Neutrophil (primary cell): ENCODE data around the gene TMC7.

Experiments
- H3K27ac ChIP-seq: fragments of 200-600 bp; sonication (generic); 2 replicates; pipeline ENCODE4 v1.5.1; 2016; ENCODE audit warnings: mild to moderate bottlenecking, moderate library complexity
- H3K27me3 ChIP-seq: fragments of 200-600 bp; sonication (generic); 2 replicates; pipeline ENCODE4 v1.6.0; 2016; ENCODE audit warnings: mild to moderate bottlenecking
- H3K36me3 ChIP-seq: fragments of 200-600 bp; sonication (generic); 2 replicates; pipeline ENCODE4 v1.5.1; 2017
- H3K4me1 ChIP-seq, 2 experiments: fragments of 200-600 bp in 1 of 2; sonication (generic) in 1 of 2; 1 replicate in 1 of 2; 2 replicates in 1 of 2; pipeline versions ENCODE4 v1.5.1 to v1.6.1; 2013 to 2016; ENCODE audit warnings: low read depth in 1 of 2, low read length in 1 of 2, mild to moderate bottlenecking in 1 of 2, moderate library complexity in 1 of 2; ENCODE audit not compliant: control insufficient read depth in 1 of 2, insufficient read depth in 1 of 2
- H3K4me3 ChIP-seq, 2 experiments: fragments of 200-600 bp in 1 of 2; sonication (generic) in 1 of 2; 1 replicate in 1 of 2; 2 replicates in 1 of 2; pipeline ENCODE4 v1.5.1; 2013 to 2016; ENCODE audit warnings: low read depth in 1 of 2, low read length in 1 of 2, mild to moderate bottlenecking in 1 of 2, moderate library complexity in 1 of 2
- H3K9me3 ChIP-seq: fragments of 200-600 bp; sonication (generic); 2 replicates; pipeline ENCODE4 v1.5.1; 2016
- TF ChIP-seq, protein P1 (sequence below): fragments of 200-600 bp; sonication (generic); IDR thresholded peaks from 2 replicates; pipeline ENCODE4 v1.5.1; 2016; ENCODE audit warnings: antibody characterized with exemption

The TMC7 gene

DNA sequence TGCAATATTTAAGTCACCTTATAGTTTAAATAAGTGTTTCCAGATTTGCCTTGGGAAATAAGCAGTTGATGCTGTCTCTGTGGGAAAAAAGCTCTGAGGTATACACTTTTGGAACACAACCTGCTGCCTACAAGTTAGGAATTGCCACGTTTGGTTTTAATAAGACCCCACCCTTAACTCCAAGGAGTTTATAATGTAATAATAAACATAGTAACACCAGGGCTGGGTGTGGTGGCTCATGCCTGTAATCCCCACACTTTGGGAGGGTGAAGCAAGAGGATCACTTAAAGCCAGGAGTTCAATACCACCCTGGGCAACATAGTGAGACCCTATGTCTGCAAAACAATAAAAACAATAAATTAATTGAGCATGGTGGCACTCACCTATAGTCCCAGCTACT, 41.7 kb upstream of the TMC7 start:
- no peaks in the 10 kb centered on the region for H3K27me3 ChIP-seq
- H3K4me1 ChIP-seq, result peaks cover 7 to 12% of the 10 kb centered on the region in 2 experiments
- TF ChIP-seq, protein P1, sequence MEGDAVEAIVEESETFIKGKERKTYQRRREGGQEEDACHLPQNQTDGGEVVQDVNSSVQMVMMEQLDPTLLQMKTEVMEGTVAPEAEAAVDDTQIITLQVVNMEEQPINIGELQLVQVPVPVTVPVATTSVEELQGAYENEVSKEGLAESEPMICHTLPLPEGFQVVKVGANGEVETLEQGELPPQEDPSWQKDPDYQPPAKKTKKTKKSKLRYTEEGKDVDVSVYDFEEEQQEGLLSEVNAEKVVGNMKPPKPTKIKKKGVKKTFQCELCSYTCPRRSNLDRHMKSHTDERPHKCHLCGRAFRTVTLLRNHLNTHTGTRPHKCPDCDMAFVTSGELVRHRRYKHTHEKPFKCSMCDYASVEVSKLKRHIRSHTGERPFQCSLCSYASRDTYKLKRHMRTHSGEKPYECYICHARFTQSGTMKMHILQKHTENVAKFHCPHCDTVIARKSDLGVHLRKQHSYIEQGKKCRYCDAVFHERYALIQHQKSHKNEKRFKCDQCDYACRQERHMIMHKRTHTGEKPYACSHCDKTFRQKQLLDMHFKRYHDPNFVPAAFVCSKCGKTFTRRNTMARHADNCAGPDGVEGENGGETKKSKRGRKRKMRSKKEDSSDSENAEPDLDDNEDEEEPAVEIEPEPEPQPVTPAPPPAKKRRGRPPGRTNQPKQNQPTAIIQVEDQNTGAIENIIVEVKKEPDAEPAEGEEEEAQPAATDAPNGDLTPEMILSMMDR, result no peak
- H3K9me3 ChIP-seq, result no peaks in the 10 kb centered on the region
- H3K36me3 ChIP-seq, result no peaks in the 10 kb centered on the region
- H3K27ac ChIP-seq, result no peak overlapping the region
- H3K4me3 ChIP-seq, result no peak overlapping the region

DNA sequence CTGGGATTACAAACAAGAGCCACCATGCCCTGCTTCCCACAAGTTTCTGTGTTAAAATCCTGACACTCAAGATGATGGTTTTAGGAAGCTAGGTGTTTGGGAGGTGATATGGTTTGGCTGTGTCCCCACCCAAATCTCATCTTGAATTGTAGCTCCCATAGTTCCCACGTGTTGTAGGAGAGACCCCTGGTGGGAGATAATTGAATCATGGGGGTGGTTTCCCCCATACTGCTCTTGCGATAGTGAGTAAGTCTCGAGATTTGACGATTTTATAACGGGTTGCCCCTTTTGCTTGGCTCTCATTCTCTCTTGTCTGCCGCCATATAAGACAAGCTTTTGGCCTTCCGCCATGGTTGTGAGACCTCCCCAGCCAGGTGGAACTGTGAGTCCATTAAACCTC, 40.3 kb upstream of the TMC7 start:
- Histone ChIP-seq H3K27ac (no peak overlapping the region), H3K27me3 (no peaks in the 10 kb centered on the region), H3K36me3 (no peaks in the 10 kb centered on the region), H3K9me3 (no peaks in the 10 kb centered on the region), H3K4me3 (no peak overlapping the region), H3K4me1 (peaks cover 7 to 11% of the 10 kb centered on the region in 2 experiments)
- TF ChIP-seq, protein P1, result no peak

DNA sequence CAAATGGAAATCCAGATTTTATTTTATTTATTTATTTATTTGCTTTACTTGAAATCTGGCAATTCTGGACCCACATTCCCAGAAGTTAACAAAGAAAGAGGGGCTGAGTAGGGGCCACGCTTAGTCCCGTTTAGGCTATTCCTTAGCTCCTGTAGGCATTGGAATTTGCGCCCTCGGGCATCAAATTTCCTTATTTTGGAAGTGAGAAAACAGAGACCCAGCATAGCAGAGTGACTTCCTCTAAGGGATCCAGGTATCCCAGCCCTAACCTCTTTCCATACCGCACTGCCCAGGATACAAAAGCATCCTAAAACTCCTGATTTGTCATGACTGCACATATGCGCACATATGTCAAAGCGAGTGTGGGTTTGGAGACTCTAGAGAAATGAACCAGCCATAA, 38.5 kb upstream of the TMC7 start:
- peaks cover 7 to 11% of the 10 kb centered on the region in 2 experiments for H3K4me1 ChIP-seq
- no peak overlapping the region for H3K27ac ChIP-seq
- no peak overlapping the region for H3K4me3 ChIP-seq
- TF ChIP-seq, protein P1, result no peak
- H3K27me3 ChIP-seq, result no peaks in the 10 kb centered on the region
- no peaks in the 10 kb centered on the region for H3K36me3 ChIP-seq
- H3K9me3 ChIP-seq, result no peaks in the 10 kb centered on the region

DNA sequence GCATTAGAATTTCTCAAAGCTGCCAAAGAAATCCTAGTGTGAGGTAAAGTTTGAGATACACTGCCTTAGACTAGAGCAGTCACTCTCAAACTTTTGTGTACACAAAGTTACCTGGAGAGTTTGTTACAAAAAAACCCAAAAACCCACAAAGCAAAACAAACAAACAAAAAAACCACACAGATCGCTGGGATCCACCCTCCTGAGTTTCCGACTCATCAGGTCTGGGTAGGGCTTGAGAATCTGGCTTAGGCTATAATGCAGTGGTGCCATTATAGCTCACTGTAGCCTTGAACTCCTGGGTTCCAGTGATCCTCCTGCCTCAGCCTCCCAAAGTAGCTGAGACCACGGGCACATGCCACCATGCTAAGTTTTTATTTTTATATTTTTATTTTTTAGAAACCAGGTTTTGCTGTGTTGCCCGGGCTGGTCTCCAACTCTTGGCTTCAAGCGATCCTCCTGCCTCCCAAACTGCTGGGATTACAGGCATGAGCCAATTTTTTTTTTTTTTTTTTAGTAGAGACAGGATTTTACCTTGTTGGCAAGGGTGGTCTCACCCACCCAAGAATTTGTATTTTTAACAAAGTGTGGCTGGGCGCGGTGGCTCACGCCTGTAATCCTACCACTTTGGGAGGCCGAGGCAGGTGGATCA, 35.2 kb upstream of the TMC7 start:
- H3K36me3 ChIP-seq, result no peaks in the 10 kb centered on the region
- peaks cover 7 to 11% of the 10 kb centered on the region in 2 experiments for H3K4me1 ChIP-seq
- TF ChIP-seq, protein P1, result no peak
- no peak overlapping the region for H3K4me3 ChIP-seq
- no peak overlapping the region for H3K27ac ChIP-seq
- H3K27me3 ChIP-seq, result no peaks in the 10 kb centered on the region
- H3K9me3 ChIP-seq, result no peaks in the 10 kb centered on the region

DNA sequence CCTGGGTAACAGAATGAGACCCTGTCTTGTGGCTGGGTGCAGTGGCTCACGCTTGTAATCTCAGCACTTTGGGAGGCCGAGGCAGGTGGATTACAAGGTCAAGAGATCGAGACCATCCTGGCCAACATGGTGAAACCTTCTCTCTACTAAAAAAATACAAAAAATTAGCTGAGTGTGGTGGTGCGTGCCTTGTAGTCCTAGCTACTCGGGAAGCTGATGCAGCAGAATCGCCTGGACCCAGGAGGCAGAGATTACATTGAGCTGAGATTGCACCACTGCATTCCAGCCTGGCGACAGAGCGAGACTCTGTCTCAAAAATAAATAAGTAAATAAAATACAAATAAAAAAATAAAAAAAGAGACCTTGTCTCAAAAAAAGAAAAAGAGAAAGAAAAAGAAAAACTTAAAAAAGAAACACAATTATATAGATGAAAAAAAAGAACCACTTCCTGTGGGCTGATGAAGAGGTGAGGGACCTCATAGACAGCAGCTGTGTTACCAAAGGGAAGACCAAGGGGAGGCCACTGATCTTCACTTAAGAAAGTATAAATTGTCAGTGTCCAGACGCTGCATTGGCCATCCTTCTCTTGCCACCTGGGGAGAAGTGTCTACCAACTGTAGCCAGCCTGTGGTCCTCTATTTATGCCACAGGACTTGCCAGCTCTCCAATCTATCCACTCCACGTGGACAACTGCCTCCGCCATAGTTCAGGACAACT, 33.1 kb upstream of the TMC7 start:
- no peak overlapping the region for H3K4me3 ChIP-seq
- H3K27ac ChIP-seq, result no peak overlapping the region
- TF ChIP-seq, protein P1, result no peak
- no peaks in the 10 kb centered on the region for H3K9me3 ChIP-seq
- H3K4me1 ChIP-seq, result peaks cover 7 to 9% of the 10 kb centered on the region in 2 experiments
- no peaks in the 10 kb centered on the region for H3K36me3 ChIP-seq
- H3K27me3 ChIP-seq, result no peaks in the 10 kb centered on the region
